H1 (cell line): ENCODE data around the gene CCDC175. TPM values are rescaled to one million over a fixed set of nuclear protein-coding genes. Genes with fewer than 3 reads are reported as not detected.

Experiments used
- CTCF ChIA-PET: fragments of 300-600 bp; sonication (Branson Sonifier 250); formaldehyde crosslinking; loops from one replicate; lab custom pipeline; 2021; ENCODE audit not compliant: partially characterized antibody; lab: Charles Lee
- POLR2A ChIA-PET: fragments of 300-600 bp; sonication (Branson Sonifier 250); formaldehyde crosslinking; loops from one replicate; lab custom pipeline; 2021; ENCODE audit warnings: inconsistent platforms; ENCODE audit not compliant: partially characterized antibody; lab: Charles Lee
- DNase-seq, 2 experiments: peaks; one replicate each; pipeline versions ENCODE4 v3.0.0 to v3.0.0-alpha.2; 2010 to 2022; ENCODE audit warnings: low spot score in 2 of 2, low read depth in 1 of 2, mixed read lengths in 1 of 2
- FAIRE-seq: peaks from 2 replicates; lab custom pipeline; 2011; peaks lifted over from hg19 to GRCh38; lab: Jason Lieb, UNC
- H2AFZ ChIP-seq: 2 replicates; pipeline ENCODE4 v1.8.1; 2012; ENCODE audit warnings: low read length, inconsistent platforms
- H2AK5ac ChIP-seq: 2 replicates; pipeline ENCODE4 v1.6.1; 2013; ENCODE audit warnings: low read depth, low read length
- H2BK120ac ChIP-seq: replicated peaks from 2 replicates; pipeline ENCODE3; 2013; ENCODE audit warnings: low read depth, low read length, inconsistent platforms
- H2BK12ac ChIP-seq: 2 replicates; pipeline ENCODE4 v1.6.1; 2013; ENCODE audit warnings: low read depth, low read length
- H2BK15ac ChIP-seq: 2 replicates; pipeline ENCODE4 v1.6.1; 2013; ENCODE audit warnings: low read length
- H2BK20ac ChIP-seq: 2 replicates; pipeline ENCODE4 v1.6.1; 2013; ENCODE audit warnings: low read length
- H2BK5ac ChIP-seq: 2 replicates; pipeline ENCODE4 v1.6.1; 2013; ENCODE audit warnings: low read depth, low read length
- H3K14ac ChIP-seq: 2 replicates; pipeline ENCODE4 v1.6.1; 2013; ENCODE audit warnings: inconsistent platforms; ENCODE audit not compliant: insufficient read length
- H3K18ac ChIP-seq: 2 replicates; pipeline ENCODE4 v1.6.1; 2013; ENCODE audit warnings: low read length; ENCODE audit errors: extremely low read depth
- H3K23ac ChIP-seq: 2 replicates; pipeline ENCODE4 v1.6.1; 2013; ENCODE audit warnings: inconsistent platforms; ENCODE audit not compliant: insufficient read length
- H3K23me2 ChIP-seq: 2 replicates; pipeline ENCODE4 v1.6.1; 2013; ENCODE audit warnings: low read depth, low read length
- H3K27ac ChIP-seq: 2 replicates; pipeline ENCODE4 v1.6.1; 2011; ENCODE audit warnings: low read depth, low read length, inconsistent platforms
- H3K27me3 ChIP-seq, 4 experiments: replicated peaks in 1 of 4; 1 replicate in 1 of 4; 2 replicates in 3 of 4; pipeline versions ENCODE4 v1.6.1 to v1.8.1; 2011 to 2013; ENCODE audit warnings: low read length in 3 of 4, mild to moderate bottlenecking in 3 of 4, inconsistent platforms in 2 of 4, mixed read lengths in 2 of 4, moderate library complexity in 1 of 4; ENCODE audit not compliant: control insufficient read depth in 3 of 4, insufficient read depth in 3 of 4; ENCODE audit errors: extremely low read depth in 1 of 4
- H3K36me3 ChIP-seq, 4 experiments: 2 replicates each; pipeline versions ENCODE4 v1.6.1 to v1.8.1; 2011 to 2013; ENCODE audit warnings: mild to moderate bottlenecking in 4 of 4, low read length in 3 of 4, moderate library complexity in 2 of 4, control low read depth in 1 of 4, inconsistent platforms in 1 of 4; ENCODE audit not compliant: insufficient read depth in 4 of 4, control insufficient read depth in 2 of 4
- H3K4ac ChIP-seq: replicated peaks from 2 replicates; pipeline ENCODE3; 2013; ENCODE audit warnings: low read length, low read depth, mixed read lengths, inconsistent platforms; ENCODE audit not compliant: insufficient read length
- H3K4me1 ChIP-seq, 4 experiments: replicated peaks in 1 of 4; 1 replicate in 1 of 4; 2 replicates in 3 of 4; pipeline versions ENCODE4 v1.6.1 to v1.8.1; 2011 to 2013; ENCODE audit warnings: low read length in 3 of 4, inconsistent platforms in 2 of 4, mixed read lengths in 1 of 4; ENCODE audit not compliant: insufficient read depth in 4 of 4, control insufficient read depth in 3 of 4
- H3K4me2 ChIP-seq, 2 experiments: 2 replicates each; pipeline versions ENCODE4 v1.6.1 to v1.8.1; 2011 to 2013; ENCODE audit warnings: low read depth in 2 of 2, low read length in 2 of 2, control low read depth in 1 of 2, inconsistent platforms in 1 of 2, mild to moderate bottlenecking in 1 of 2; ENCODE audit not compliant: insufficient read depth in 1 of 2
- H3K4me3 ChIP-seq, 4 experiments: fragments of 200-600, 300-600 bp in 1 of 4; sonication (generic), shearing (Covaris generic), sonication (Bioruptor Twin) in 1 of 4; 2 replicates each; pipeline versions ENCODE4 v1.5.1 to v1.8.1; 2011 to 2016; ENCODE audit warnings: low read length in 4 of 4, low read depth in 3 of 4, control low read depth in 2 of 4, inconsistent platforms in 2 of 4, mild to moderate bottlenecking in 2 of 4, mixed read lengths in 1 of 4, moderate library complexity in 1 of 4; ENCODE audit not compliant: insufficient read depth in 2 of 4; ENCODE audit errors: extremely low read depth in 1 of 4
- H3K56ac ChIP-seq: replicated peaks from 2 replicates; pipeline ENCODE3; 2013; ENCODE audit warnings: low read depth, mild to moderate bottlenecking, mixed read lengths, low read length, inconsistent platforms; ENCODE audit not compliant: insufficient read length
- H3K79me1 ChIP-seq: 2 replicates; pipeline ENCODE4 v1.6.1; 2013; ENCODE audit warnings: low read depth, low read length, control low read depth
- H3K79me2 ChIP-seq, 2 experiments: 2 replicates each; pipeline versions ENCODE4 v1.6.1 to v1.8.1; 2012 to 2013; ENCODE audit warnings: low read length in 2 of 2, mild to moderate bottlenecking in 2 of 2, inconsistent platforms in 1 of 2; ENCODE audit not compliant: insufficient read depth in 2 of 2, control insufficient read depth in 1 of 2
- H3K9ac ChIP-seq, 4 experiments: replicated peaks in 1 of 4; 1 replicate in 1 of 4; 2 replicates in 3 of 4; pipeline versions ENCODE4 v1.6.1 to v1.8.1; 2011 to 2013; ENCODE audit warnings: low read depth in 3 of 4, low read length in 3 of 4, control low read depth in 2 of 4, mild to moderate bottlenecking in 2 of 4, moderate library complexity in 2 of 4, inconsistent platforms in 1 of 4; ENCODE audit errors: extremely low read depth in 1 of 4
- H3K9me3 ChIP-seq, 2 experiments: 2 replicates each; pipeline versions ENCODE4 v1.6.1 to v1.8.1; 2012 to 2013; ENCODE audit warnings: mild to moderate bottlenecking in 2 of 2, moderate library complexity in 2 of 2, control low read depth in 1 of 2, inconsistent platforms in 1 of 2, low read depth in 1 of 2, low read length in 1 of 2, mixed read lengths in 1 of 2; ENCODE audit not compliant: insufficient read depth in 2 of 2
- H4K20me1 ChIP-seq, 2 experiments: replicated peaks in 1 of 2; 2 replicates each; pipeline versions ENCODE3 to v1.8.1; 2011 to 2013; ENCODE audit warnings: inconsistent platforms in 2 of 2, low read length in 2 of 2, mild to moderate bottlenecking in 1 of 2; ENCODE audit not compliant: insufficient read depth in 2 of 2, control insufficient read depth in 1 of 2
- H4K5ac ChIP-seq: 2 replicates; pipeline ENCODE4 v1.6.1; 2013; ENCODE audit warnings: low read length, low read depth, mixed read lengths, inconsistent platforms; ENCODE audit not compliant: insufficient read length
- H4K8ac ChIP-seq: 2 replicates; pipeline ENCODE4 v1.8.0; 2013; ENCODE audit warnings: mild to moderate bottlenecking, moderate library complexity, low read length, inconsistent platforms; ENCODE audit not compliant: insufficient read depth; ENCODE audit errors: extremely low read depth
- H4K91ac ChIP-seq: replicated peaks from 2 replicates; pipeline ENCODE3; 2013; ENCODE audit warnings: low read length, mixed read lengths, inconsistent platforms; ENCODE audit not compliant: insufficient read length
- BACH1 ChIP-seq: IDR thresholded peaks from 2 replicates; pipeline ENCODE4 v1.6.1; 2012; ENCODE audit warnings: low read length, improper control_type of control experiment
- WGBS, 2 experiments: shearing (Covaris generic) in 1 of 2; methylation state at CpG; one replicate each; pipeline versions ENCODE4 v1.1.6 to v1.1.7; 2013 to 2015; ENCODE audit warnings: low lambda C conversion rate in 2 of 2, mixed read lengths in 2 of 2, inconsistent platforms in 1 of 2, low coverage in 1 of 2, missing lambda C conversion rate in 1 of 2; ENCODE audit not compliant: insufficient replicate concordance in 2 of 2, insufficient coverage in 1 of 2, insufficient read length in 1 of 2; ENCODE audit errors: extremely low coverage in 1 of 2, missing lambda C conversion rate in 1 of 2; 5-methylcytosine and 5-hydroxymethylcytosine counted together
- polyA plus RNA-seq, 7 experiments: library from polyadenylated mRNA; depleted of rRNA in 3 of 7; stranded (reverse) in 5 of 7; unstranded in 2 of 7; fragments of >200 nt in 5 of 7; fragments of 200-250 nt in 2 of 7; gene quantifications; 1 replicate in 5 of 7; 2 replicates in 1 of 7; 4 replicates in 1 of 7; pipeline versions ENCODE4 v1.2.1 to v1.2.3, GENCODE V29; 2011 to 2013; ENCODE audit warnings: missing spikeins in 2 of 7, mixed read lengths in 2 of 7
- total RNA-seq: library from RNA; stranded (reverse); fragmentation: NEBNext Ultra II Directional; extraction: Animal tissue kit (Norgen Biotek cat#: 25700); gene quantifications from 2 replicates; pipeline ENCODE4 v1.2.1, GENCODE V29; 2021

The CCDC175 gene
- total and polyA plus RNA-seq, 2 of the 8 experiments (the other 6 are each of a cell fraction or from before 2014, with no cell fraction given), result 0.19 TPM; not detected in 1

DNA sequence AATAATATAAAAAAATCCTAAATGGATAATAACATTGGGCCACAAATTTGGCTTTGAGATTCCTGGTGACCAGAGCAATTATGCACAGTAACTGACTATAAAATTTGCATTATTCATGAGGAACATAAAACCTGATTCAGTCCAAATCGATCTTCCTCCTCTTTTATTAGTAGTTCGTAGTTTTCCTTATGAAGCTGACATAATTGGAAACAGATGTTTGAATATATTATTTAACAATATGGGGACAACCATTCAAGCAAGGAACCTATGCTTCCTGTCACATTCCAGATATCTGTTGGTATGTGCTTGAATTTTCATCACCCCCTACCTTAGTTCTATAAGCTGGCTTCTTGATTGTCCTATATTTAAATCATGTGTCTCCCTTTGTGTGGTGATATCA, 34.9 kb downstream of the CCDC175 start:
- POLR2A ChIA-PET, result no interaction called here
- 92% methylated on average over 2 of the region's 2 CpGs; no CpG with 5 or more reads in 1 of the 2 experiments for WGBS, 2 experiments
- H4K8ac ChIP-seq, result no peak overlapping the region
- TF ChIP-seq BACH1, result no peak

More for the DNA sequence above, 34.9 kb downstream of the CCDC175 start:
- CTCF ChIA-PET, result interaction anchor here (1.1 to 1.4 kb wide), 2 partner anchors 35 to 42 kb away, joined by 3 read pairs; partner anchors contain the start of gene CCDC175
- Histone ChIP-seq H3K23me2 (no peaks in the 10 kb centered on the region), H2AK5ac (no peak overlapping the region), H2BK5ac (no peak overlapping the region), H4K5ac (no peak overlapping the region), H3K9me3 (no peaks in the 10 kb centered on the region), H3K36me3 (no peaks in the 10 kb centered on the region), H2BK20ac (no peak overlapping the region), H3K14ac (no peak overlapping the region), H3K79me1 (no peaks in the 10 kb centered on the region), H3K18ac (no peak overlapping the region), H2BK15ac (no peak overlapping the region), H3K23ac (no peak overlapping the region), H3K79me2 (no peaks in the 10 kb centered on the region), H3K4me1 (no peaks in the 10 kb centered on the region), H2BK120ac (no peak overlapping the region), H3K9ac (no peak overlapping the region), H4K20me1 (no peaks in the 10 kb centered on the region), H3K4me2 (no peak overlapping the region), H3K4me3 (no peak overlapping the region), H3K27me3 (no peaks in the 10 kb centered on the region), H2BK12ac (no peak overlapping the region), H4K91ac (no peak overlapping the region), H3K56ac (no peak overlapping the region), H3K27ac (no peak overlapping the region), H2AFZ (no peak overlapping the region), H3K4ac (no peak overlapping the region)
- DNase-seq (no peak), FAIRE-seq (no peak)
